Keratinocyte (primary cell): ENCODE results near the gene NMB.

Experiments
- EZH2 ChIP-seq: IDR thresholded peaks from one replicate; pipeline ENCODE4 v1.6.1; 2012; ENCODE audit warnings: inconsistent platforms, mild to moderate bottlenecking, low read length, moderate library complexity
- TF ChIP-seq, protein P1 (sequence below), 3 experiments: IDR thresholded peaks in 1 of 3; conservative IDR thresholded peaks in 1 of 3; optimal IDR thresholded peaks in 1 of 3; 2 replicates in 2 of 3; 3 replicates in 1 of 3; pipeline versions ENCODE3 to v1.5.1; 2011; ENCODE audit warnings: low read length in 3 of 3, mild to moderate bottlenecking in 3 of 3, moderate library complexity in 2 of 3, control low read depth in 1 of 3, inconsistent platforms in 1 of 3; ENCODE audit not compliant: insufficient read depth in 2 of 3; ENCODE audit errors: extremely low read depth in 1 of 3

DNA sequence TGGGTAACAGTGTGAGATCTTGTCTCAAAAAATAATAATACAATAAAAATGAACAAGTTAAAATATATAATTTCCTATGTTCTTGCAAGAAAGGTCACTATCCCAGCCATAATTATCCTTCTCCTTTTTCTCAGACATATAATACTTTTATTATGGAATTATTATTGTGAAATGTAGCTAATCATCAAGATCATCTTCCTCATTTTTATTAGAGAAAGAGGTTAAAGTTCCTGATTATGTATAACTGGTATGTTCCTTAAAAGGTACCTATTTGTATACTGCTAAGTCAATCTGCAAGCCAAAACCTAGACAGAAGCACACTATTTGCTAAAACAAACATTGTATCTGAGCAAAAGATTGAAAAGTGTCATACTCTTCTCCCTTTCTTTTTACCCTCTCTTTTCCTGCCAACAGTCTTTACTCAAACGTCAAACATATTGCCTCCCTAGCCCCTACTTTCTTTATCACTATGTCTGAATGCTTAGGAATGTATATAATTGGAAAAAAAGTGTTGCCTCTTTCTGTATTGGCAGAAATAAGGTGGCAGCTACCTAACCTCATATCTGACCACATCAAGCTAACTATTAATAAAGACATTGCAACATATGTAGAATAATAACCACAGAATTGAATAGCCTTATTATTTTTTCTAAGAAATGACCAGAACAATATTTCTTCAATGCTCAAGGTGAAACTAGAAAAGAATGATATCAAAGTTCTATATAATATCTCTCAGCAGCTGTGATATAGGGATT lies 39.4 kb upstream of the NMB start:
- TF ChIP-seq, protein P1, sequence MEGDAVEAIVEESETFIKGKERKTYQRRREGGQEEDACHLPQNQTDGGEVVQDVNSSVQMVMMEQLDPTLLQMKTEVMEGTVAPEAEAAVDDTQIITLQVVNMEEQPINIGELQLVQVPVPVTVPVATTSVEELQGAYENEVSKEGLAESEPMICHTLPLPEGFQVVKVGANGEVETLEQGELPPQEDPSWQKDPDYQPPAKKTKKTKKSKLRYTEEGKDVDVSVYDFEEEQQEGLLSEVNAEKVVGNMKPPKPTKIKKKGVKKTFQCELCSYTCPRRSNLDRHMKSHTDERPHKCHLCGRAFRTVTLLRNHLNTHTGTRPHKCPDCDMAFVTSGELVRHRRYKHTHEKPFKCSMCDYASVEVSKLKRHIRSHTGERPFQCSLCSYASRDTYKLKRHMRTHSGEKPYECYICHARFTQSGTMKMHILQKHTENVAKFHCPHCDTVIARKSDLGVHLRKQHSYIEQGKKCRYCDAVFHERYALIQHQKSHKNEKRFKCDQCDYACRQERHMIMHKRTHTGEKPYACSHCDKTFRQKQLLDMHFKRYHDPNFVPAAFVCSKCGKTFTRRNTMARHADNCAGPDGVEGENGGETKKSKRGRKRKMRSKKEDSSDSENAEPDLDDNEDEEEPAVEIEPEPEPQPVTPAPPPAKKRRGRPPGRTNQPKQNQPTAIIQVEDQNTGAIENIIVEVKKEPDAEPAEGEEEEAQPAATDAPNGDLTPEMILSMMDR (optimal IDR thresholded peaks at IDR 0.05 in 1 of 3, IDR thresholded peaks at IDR 0.05 in 1 of 3, conservative IDR thresholded peaks at IDR 0.05 in 1 of 3; ENCODE audit: extremely low read depth in 1 of 3, insufficient read depth in 2 of 3, low read length in 3 of 3), result no peak
- no peak for TF ChIP-seq EZH2
